ENCODE measurements around the gene KLHL33.

Gene KLHL33

DNA sequence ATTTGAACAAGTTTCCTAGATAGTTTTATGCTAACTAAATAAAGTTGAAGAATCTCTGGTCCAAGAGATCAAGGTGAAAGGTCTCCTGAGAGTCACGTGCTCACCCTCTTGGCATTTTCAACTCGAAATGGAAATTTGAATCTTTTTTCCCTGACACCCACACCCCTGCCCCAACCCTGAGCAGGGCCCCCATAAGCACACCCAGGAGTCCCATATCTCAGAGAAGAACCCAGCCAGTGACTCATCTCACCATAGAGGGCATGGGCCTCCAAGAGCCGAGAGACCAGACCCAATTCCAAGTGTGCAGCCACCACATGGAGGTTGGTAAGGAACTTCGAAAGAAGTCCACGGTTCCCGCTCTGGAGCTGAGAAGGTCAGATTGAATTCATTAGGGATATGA, 55.3 kb downstream of the KLHL33 start:
- in situ Hi-C loops (cut with HindIII; ENCODE audit: low sequenced_read_pairs) = no loop called here
- TF ChIP-seq, protein P1, sequence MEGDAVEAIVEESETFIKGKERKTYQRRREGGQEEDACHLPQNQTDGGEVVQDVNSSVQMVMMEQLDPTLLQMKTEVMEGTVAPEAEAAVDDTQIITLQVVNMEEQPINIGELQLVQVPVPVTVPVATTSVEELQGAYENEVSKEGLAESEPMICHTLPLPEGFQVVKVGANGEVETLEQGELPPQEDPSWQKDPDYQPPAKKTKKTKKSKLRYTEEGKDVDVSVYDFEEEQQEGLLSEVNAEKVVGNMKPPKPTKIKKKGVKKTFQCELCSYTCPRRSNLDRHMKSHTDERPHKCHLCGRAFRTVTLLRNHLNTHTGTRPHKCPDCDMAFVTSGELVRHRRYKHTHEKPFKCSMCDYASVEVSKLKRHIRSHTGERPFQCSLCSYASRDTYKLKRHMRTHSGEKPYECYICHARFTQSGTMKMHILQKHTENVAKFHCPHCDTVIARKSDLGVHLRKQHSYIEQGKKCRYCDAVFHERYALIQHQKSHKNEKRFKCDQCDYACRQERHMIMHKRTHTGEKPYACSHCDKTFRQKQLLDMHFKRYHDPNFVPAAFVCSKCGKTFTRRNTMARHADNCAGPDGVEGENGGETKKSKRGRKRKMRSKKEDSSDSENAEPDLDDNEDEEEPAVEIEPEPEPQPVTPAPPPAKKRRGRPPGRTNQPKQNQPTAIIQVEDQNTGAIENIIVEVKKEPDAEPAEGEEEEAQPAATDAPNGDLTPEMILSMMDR (IDR thresholded peaks at IDR 0.05; ENCODE audit: low read depth, low read length) = no peak
- no peak overlapping the region for H3K4me3 ChIP-seq (ENCODE audit: low read depth, low read length)
- DNase-seq (ENCODE audit: low read depth, low spot score) = no peak

DNA sequence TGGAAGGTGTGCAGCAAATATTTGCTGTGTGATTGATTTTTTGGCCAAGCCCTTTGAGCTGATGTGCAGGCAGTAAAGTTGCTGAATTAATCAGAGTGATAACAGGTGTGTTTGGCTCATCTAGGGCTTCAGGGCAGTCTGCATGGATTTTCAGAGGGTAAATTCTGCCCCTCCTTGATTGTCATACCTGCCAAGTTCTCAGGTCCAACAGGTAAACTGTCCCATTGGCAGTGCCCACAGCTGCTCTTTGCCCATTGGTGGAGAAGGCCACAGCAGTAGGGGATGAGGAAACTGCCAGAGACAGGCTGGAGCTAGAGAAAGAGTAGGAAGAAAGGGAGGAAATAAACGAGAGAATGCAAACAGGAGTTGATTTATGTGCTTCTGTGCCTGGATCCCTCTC, 56.2 kb downstream of the KLHL33 start:
- in situ Hi-C loops (cut with HindIII; ENCODE audit: low sequenced_read_pairs) = no loop called here
- TF ChIP-seq, protein P1 (IDR thresholded peaks at IDR 0.05; ENCODE audit: low read depth, low read length) = no peak
- H3K4me3 ChIP-seq (ENCODE audit: low read depth, low read length) = no peak overlapping the region
- no peak for DNase-seq (ENCODE audit: low read depth, low spot score)

DNA sequence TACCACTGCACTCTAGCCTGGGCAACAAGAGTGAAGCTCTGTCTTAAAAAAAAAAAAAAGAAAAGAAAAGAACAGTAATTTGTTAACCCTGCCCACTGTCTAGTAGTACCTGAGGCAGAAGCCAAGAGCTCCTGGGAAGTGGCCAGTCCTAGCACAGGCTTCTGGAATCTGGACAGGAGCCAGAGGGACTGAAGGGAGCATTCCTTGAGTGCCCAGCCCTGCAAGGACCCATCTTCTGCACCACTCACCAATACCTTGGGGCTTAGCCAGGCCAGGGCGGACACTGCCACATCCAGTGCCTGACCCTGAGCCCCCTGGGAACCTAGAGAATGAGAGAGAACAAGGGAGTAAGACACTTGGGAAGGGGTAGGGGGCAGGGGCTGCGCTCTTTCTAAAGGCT, 58.8 kb downstream of the KLHL33 start:
- in situ Hi-C loops (cut with HindIII; ENCODE audit: low sequenced_read_pairs) = no loop called here
- TF ChIP-seq, protein P1 (IDR thresholded peaks at IDR 0.05; ENCODE audit: low read depth, low read length) = no peak
- no peak for DNase-seq (ENCODE audit: low read depth, low spot score)
- no peak overlapping the region for H3K4me3 ChIP-seq (ENCODE audit: low read depth, low read length)

DNA sequence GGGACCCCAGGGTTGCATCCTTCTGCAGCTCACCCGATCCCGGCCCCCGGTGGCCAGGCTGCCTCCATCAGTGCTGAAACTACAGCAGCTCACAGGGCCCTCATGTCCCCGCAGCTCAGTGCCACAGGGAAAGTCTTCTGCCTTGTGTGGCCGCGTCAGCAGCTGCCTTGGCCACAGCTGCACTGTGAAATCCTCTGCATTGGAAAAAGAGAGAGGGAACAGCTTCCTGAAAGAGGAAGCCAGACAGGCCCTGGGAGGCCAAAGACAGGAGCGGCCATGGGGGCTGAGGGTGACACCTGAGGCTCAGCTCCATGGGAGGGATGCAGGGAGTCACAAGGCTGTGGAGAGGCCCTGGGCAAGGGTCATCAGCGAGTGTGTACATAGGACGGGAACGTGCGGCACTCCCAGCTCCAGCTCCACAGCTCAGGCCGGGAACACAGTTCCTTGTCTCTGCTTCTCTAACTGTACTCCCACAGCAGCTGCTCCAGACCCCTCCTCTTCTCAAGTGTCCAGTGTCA, 59.8 kb downstream of the KLHL33 start:
- TF ChIP-seq, protein P1 (IDR thresholded peaks at IDR 0.05; ENCODE audit: low read depth, low read length) = no peak
- in situ Hi-C loops (cut with HindIII; ENCODE audit: low sequenced_read_pairs) = no loop called here

More for the DNA sequence above, 59.8 kb downstream of the KLHL33 start:
- no peak overlapping the region for H3K4me3 ChIP-seq (ENCODE audit: low read depth, low read length)
- no peak for DNase-seq (ENCODE audit: low read depth, low spot score)
